GM21529 (cell line): ENCODE data around the gene RASA4B.
"Not testable (repeated sequence)": the region's sequence is repeated elsewhere in the genome, so short reads cannot be mapped to it uniquely, and the experiment has no call there.

Experiments
- ATAC-seq: cut with Tn5 transposase; IDR thresholded peaks from one replicate; pipeline ENCODE4 v1.9.1; 2021; ENCODE audit not compliant: unreplicated experiment

RASA4B gene

DNA sequence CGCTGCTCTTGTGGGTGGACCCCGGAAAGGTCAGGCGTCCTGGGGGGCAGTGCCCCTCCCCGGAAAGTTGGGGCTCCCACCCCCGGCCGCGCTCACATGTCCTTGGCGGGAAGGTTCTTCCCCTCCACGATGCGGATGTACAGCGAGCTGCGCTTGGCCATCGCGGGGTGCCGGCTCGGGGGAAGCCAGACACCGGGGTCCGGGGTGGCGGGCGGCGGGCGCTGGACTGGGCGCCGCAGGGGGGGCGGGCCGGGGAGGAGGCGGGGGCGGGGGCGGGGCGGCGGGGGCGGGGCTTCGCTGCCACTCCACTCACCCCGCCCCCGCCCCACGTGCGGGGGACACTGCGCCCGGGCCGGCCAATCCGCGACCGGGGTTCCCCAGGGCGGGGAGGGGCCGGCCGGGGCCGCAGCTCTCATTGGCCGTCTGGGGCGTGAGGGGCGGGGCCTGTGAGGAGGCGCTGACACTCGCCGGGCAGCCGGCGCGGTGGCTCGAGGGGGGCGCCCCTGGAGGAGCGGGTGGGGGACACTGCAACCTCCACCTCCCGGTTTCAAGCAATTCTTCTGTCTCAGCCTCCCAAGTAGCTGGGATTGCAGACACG lies at the start of gene RASA4B:
Gene RASA4B, minus strand, starts transcription at position 228 of the 598 bp plus-strand sequence. Its CDS starts 67 bp downstream, at position 161.
- ATAC-seq: peak; percentile 63

DNA sequence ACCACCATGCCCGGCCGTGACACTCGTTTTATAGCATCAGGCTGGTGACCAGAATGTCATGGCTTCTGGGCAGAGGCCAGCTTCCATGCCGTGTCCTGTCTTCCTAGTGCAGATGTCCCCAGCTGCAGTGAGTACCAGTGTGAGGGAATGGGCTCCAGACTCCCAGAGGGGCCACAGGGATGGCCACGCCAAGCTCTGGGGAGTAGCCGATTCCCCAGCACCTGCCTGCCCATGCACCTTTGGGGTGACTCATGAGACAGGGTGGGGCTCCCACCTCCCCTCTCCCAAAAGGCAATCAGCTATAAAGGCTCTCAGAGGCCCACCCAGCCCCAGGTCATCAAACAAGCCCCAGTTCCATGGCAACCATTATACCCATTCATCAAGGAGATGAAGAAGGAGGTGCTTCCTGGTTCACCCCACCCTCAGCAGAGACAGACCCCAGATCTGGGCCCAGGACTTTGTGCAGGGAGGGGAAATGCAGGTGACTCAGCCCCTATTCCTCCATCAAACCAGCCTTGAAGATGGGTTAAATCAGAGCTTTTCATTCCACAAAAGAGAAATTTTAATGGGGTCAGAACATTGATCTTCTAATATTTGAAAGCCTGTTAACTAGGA lies 33.3 kb upstream of the RASA4B start, which contains the start of gene SPDYE2:
Gene SPDYE2, plus strand, starts transcription at position 419 of the 615 bp plus-strand sequence. CDS start 2,030 bp downstream, outside the sequence.
- ATAC-seq: not testable (repeated sequence)

DNA sequence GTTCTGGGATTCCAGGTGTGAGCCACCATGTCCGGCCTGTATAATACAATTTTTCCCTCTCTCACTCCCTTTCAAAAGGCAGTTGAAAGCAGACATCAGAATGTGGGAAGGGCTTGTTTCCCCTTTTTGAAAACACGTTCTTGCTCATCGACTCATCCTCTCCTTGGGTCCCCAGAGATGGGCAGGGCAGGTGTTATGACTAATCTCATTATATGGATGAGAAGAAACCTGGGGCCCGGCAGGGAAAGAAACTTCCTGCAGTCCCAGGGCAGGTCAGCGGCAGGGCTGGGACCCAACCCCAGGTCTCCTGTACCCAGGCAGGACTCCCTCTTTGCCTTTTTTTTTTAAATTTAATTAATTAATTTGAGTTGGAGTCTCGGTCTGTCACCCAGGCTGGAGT lies 28.8 kb upstream of the RASA4B start:
- peak; percentile 90 for ATAC-seq

DNA sequence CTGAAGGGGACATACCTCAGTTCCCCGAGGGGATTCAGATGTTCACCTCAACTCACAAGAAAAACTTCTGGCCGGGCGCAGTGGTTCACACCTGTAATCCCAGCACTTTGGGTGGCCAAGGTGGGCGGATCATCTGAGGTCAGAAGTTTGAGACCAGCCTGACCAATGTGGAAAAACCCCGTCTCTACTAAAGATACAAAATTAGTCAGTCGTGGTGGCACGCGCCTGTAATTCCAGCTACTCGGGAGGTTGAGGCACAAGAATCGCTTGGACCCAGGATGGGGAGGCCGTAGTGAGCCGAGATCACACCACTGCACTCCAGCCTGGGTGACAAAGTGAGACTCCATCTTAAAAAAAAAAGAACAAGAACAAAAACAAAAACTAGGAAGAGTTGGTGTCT lies 27.7 kb upstream of the RASA4B start:
- ATAC-seq: not testable (repeated sequence)

DNA sequence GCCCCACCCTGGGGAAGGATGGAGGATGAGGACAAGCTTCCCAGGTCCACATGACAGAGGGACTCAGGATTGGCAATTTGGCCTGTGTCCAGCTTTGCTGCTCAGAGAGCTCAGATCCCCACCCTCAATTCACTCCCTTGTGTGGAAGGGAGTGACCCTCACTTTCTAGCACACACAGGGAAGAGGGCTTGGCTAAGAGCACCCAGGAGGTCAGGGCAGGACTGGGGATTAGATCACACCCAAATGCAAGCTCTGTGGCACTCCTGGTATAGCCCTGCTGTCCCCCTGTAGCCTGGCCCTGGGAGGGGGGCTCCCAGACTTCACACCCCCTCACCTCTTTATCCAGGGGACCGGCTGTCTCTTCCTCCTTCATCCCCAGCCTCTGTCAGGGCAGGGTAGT lies 26.8 kb upstream of the RASA4B start:
- not testable (repeated sequence) for ATAC-seq

DNA sequence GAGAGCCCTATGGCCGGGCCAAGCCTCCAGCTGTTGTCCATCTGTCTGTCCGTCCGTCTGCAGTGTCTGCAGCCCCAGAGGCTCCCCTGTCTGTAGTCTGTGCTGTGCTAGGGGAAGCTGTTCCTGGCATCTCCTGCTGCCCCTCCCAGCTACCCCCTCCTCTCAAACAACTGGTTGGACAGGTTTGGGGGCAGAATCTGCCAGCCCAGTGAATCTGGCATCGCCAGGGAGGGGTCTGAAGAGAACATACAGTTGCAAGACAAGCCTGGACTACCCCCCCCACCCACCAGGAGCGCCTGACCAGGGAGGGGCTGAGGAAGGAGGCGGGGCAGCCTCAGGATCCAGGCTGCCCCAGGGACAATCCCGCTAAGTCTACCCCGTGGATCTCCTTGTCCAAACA lies 26.0 kb upstream of the RASA4B start, which contains the start of gene UPK3BL2:
Gene UPK3BL2, minus strand, starts transcription at position 101 of the 400 bp plus-strand sequence. Its CDS starts 60 bp downstream, at position 41.
- not testable (repeated sequence) for ATAC-seq

DNA sequence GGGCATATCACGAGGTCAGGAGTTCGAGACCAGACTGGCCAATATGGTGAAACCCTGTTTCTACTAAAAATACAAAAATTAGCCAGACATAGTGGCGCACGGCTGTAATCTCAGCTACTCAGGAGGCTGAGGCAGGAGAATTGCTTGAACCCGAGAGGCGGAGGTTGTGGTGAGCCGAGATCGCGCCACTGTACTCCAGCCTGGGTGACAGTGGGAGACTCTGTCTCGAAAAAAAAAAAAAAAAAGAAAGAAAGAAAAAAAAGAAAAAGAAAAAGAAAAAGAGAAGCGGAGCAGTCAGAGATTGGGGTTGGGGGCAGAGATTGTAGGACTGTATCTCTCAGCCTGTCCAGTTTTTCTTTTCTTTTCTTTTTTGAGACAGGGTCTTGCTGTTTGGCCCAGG lies 25.2 kb upstream of the RASA4B start:
- not testable (repeated sequence) for ATAC-seq

DNA sequence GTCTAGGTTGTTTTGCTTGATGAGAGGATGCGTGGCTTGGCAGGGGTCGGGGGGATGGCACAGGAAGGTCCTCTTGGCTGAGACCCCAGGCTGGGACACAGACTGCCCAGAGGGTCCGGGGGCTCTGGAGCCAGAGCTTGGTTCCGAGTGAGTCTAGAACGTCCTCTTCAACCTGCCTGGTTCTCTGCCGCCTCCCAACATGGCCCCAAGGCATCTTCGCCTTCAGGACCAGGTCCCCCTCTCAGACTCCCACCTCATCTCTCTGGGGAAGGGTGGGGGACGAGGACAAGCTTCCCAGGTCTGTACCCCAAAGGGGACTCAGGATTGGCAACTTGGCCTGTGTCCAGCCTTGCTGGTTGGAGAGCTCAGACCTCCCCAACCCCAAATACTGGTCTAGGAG lies 24.5 kb upstream of the RASA4B start:
- not testable (repeated sequence) for ATAC-seq

DNA sequence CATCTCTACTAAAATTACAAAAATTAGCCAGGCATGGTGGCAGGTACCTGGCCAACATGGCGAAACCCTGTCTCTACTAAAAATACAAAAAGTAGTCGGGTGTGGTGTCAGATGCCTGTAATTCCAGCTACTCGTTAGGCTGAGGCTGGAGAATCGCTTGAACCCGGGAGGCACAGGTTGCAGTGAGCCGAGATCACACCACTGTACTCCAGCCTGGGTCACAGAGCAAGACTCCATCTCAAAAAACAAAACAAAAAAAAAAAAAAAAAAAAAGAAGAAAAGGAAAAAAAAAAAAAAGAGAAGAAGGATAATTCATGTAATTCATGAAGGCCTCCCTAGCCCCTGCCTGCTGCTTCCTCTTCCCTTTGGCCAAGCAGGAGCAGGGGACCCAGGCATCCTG lies 23.0 kb upstream of the RASA4B start:
- not testable (repeated sequence) for ATAC-seq

DNA sequence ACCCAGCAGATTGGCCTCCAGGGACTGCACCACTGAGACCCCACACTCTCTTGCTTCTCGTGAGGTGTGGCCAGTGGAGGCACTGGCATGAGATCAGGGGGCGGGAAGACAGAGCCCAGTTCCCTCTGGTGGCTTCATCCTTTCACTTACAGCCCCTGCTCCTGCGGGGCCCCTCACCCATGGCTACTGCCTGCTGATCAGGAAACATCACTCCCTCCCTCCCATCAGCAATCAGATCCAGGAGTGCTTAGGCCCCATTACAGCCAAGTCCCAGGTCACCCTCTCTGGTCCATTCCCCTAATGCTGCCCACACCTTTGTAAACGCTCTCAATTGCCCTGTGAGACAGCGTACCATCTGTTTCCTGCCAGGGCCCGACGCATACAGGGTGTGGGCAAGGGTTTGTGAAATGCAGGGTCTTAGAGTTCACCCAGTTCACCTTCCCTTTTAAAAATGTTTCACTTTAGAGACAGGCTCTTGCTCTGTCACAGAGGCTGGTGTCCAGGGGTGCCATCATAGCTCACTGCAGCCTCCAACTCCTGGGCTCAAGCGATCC lies 17.6 kb upstream of the RASA4B start:
- ATAC-seq: not testable (repeated sequence)

DNA sequence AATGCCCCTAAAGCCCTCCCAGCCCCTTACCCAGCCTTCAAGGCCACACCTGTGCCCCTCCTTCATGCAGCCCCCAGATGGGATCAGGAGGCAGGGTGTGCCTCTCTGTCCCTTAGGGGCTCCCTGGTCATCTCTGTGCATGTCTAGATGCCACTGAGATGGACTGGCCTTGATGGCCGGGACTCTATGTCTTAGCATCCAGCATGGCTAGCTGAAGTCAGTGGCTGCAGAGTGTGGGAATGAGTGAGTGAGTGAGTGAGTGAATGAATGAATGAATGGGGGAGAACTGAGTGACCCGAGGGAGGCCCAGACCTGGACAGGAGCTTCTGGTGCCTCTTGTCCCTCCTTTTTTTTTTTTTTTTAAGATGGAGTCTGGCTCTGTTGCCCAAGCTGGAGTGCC lies 14.6 kb upstream of the RASA4B start:
- not testable (repeated sequence) for ATAC-seq

DNA sequence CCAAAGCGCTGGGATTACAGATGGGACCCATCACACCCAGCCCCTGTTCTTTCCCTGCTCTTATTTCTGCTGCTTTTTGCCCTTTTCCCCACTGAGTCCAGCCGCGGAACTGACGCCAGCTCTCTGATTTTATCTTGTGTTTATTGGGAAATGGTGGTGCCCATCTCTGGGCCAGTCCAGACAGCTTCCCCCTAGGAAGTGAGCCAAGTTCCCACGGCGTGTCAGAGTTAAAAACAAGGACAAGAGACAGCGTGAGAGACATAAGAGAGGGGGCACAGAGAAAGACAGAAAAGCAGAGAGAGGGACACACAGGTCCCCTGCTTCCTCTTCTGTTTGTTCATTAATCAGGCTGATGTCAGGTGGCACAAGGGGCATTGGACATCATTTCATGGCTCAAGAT lies 14.0 kb upstream of the RASA4B start:
- ATAC-seq: not testable (repeated sequence)

DNA sequence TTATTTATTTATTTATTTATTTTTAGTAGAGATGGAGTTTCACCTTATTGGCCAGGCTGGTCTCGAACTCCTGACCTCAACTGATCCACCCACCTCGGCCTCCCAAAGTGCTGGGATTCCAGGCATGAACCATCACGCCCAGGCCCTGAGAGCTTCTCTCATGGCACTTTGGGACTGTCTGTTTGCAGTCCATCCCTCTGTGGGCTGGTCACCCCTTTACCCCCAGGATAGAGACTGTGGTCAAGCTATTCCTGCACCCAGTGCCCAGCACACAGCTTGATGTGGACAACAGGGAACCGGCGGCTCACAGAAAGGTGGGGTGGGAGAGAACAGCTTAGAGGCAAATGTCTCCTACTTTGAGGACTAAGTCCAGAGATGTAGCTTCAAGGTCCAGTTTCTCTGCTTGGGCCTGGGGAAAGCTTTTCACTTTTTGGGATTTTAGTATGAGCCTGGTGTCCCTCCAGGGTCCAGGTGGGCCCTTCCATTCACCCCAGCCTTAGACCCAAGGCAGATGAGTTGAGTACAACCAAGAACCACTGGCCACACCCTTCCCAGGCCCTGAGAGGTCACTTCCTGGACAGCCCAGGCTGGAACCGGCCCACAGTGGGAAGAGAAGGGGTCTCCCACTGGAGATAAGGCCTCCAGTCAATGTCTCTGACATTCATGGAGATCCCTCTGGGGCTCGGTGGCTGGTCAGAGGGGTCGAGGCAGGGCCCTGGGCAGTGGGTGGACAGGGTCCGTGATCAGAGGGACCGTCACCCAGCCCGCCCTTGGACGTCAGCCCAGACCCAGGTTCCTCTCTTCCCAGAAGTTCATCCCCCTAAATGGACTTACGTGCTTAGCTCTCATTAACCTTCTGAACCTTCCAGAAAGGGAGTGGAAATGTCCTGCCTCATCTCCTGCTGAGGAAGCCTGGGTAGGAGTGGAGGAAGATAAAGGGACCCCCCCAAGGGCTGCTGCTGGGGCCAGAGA lies 10.5 kb upstream of the RASA4B start:
- not testable (repeated sequence) for ATAC-seq

DNA sequence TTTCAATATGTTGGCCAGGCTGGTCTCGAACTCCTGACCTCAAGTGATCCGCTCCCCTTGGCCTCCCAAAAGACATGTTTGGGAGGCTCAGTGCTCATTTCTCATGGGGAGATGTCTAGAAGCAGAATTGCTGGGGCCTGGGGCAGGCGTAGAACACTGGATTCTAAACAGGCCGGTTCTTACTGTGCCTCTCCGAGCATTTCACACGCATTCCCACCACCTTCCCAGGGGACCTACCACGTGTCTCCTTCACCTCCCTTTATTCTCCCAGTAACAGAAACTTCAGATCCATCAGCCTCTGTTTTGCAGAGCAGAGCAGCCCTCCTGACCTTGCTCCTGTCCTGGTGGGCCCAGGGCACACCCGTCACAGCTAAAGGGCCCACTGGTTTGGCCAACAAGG lies 9.6 kb upstream of the RASA4B start:
- ATAC-seq: not testable (repeated sequence)

DNA sequence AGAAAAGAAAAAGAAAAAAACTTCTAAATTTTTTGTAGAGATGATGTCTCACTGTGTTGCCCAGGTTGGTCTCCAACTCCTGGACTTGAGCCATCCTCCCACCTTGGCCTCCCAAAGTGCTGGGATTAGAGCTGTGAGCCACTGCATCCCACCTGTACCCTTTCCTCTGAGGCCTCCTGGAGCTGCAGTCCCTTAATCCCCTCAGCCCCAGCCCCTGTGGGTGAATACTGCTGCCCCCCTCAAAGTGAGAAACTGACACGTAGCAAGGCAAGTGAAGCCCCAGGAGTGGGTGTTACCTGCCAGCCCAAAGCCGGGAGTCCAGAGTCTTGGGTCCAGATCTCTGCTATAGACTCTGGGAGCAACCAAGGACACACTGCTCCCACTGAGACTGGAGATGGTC lies 7.2 kb upstream of the RASA4B start:
- not testable (repeated sequence) for ATAC-seq

DNA sequence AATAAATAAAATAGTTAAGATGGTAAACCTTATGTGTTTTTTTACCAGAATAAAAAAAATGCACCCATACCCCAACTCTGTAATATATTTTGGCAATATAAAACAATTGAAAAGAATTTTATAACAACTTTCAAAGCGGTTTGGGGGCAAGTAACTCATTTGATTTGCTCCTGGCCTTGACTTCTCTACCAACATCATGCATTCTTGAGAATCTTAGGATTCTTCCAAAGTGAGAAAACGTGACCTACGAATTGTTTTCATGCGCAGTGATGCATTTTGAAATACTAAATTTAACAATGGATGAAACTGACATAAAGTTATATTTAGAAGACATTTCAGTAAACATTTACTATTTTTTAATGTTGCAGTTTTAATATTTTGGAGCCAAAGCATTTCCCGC lies 3.2 kb upstream of the RASA4B start:
- not testable (repeated sequence) for ATAC-seq

DNA sequence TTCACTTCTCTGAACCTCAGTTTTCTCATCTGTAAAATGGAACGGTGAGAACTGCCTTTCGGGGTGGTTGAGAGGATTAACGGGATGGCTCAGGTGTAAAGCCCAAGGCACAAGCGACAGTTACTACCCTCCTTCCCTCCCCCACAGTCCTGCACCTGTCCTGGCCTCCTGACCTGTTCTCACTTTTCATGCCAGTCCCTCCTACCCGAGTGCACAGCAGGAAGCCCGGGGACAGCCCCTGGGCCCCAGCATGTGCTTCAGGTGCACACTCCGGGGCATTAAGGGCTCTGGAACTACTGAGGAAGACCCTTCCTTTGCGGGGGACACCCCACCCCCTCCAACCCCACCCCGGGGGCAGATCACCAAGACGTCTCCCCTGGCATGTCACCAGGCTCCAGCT lies 626 bp downstream of the RASA4B start:
- peak; percentile 15 for ATAC-seq

DNA sequence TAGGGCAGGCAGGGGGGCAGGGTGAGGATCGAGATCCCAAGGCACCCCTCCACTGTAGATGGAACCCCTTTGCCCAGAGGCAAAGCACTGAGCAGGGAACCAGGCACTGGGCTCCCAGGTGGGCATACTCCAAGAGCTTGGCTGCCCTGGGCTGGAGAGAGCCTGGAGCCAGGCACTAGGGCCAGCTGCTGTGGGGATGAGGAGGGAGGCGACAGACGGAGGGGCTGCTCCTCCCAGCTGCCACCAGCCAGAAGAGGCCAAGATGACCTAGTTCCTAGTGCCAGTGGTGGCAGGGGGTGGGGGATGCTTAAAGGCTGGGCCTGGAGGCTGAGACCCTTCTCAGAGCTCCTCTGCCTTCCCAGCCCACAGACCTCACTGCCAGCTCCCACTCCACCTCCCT lies 1.7 kb downstream of the RASA4B start:
- not testable (repeated sequence) for ATAC-seq

DNA sequence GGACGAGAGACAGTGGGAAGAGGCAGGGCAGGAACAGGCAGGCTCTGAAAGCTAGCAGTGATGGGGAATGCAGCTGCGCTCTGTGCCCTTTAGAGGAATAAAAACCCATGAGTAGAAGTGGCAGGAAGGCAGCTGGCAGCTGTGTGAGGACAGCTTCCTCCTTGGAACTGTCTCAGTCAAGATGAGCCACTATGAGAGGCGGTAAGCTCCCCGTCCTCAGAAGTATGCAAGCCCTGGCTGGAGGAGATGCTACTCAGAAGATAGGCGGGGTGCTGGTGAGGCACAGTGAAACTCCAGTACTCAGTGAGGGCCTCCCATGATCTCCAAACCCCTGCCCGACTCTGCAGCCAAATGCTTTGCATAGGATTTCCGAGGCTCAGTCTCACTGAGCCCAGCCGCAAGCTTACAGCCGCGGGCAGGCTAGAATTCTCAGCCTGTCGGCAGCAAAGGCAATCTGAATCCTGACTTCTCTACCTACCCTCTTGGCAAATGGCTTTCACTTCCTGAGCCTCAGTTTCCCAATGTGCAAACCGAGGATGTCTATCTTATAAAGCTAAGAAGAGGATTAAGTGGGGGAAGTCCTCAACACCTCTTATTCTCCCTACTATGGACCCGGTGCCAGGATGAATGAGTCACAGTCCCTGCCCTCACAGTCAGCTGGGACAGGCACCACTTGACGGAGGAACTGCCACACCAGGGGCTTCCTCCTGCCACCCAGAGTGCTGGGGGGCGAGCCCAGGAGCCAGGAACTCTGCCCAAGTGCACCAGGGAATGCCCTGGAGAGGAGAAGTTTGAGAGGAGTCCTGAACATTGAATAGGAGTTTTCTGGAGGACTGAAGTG lies 2.5 kb downstream of the RASA4B start:
- peak; percentile 73 for ATAC-seq

DNA sequence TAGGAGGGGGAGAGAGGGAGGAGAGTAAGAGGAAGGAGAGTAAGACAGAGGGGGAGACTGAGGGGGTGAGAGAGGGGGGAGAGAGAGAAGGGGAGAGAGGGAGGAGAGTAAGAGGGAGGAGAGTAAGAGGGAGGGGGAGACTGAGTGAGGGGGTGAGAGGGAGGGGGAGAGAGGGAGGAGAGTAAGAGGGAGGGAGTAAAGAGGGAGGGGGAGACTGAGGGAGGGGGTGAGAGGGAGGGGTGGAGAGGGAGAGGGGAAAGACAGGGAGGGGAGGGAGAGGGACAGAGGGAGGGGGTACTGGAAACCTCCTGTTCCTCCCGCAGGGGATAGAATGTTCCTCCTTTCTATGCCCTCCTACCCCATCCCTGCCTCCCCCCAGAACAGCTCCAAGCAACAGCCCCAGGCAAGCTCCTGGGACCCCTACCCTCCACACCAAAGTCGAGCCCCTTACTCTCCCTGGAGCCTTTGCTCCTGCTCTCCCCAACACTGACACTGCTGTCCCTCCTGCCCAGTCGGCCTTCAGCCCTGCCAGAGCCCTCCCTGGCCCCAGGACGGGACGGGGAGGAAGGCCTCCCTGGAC lies 4.8 kb downstream of the RASA4B start:
- not testable (repeated sequence) for ATAC-seq
